Measurements from ENCODE around the gene SASH1.

DNA sequence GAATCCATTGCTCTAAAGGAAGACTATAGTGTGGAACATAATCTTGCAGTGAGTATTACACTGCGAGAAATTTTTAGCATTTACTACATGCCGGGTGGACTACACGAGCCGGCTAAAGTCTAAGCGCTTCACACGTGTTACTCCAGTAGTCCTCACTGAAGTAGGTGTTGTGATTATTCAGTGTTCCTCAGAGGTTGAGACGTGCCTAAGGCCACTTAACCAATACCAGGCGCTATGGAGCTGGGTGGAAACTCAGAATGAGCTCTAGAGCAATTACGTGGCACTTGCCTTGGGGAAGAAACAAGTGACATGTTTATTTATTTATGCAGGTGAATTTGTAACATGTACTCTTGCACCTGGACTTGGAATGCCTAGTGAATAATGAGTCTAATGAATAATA lies 46.4 kb downstream of the SASH1 start:
- TF ChIP-seq, protein P1, sequence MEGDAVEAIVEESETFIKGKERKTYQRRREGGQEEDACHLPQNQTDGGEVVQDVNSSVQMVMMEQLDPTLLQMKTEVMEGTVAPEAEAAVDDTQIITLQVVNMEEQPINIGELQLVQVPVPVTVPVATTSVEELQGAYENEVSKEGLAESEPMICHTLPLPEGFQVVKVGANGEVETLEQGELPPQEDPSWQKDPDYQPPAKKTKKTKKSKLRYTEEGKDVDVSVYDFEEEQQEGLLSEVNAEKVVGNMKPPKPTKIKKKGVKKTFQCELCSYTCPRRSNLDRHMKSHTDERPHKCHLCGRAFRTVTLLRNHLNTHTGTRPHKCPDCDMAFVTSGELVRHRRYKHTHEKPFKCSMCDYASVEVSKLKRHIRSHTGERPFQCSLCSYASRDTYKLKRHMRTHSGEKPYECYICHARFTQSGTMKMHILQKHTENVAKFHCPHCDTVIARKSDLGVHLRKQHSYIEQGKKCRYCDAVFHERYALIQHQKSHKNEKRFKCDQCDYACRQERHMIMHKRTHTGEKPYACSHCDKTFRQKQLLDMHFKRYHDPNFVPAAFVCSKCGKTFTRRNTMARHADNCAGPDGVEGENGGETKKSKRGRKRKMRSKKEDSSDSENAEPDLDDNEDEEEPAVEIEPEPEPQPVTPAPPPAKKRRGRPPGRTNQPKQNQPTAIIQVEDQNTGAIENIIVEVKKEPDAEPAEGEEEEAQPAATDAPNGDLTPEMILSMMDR (conservative IDR thresholded peaks at IDR 0.05; ENCODE audit: low read depth, low read length) = no peak
- no peak for TF ChIP-seq EZH2 (IDR thresholded peaks at IDR 0.05; ENCODE audit: low read length, unreplicated experiment)

Measured in PC-3 (cell line).